GM12873 (cell line): Measurements from ENCODE around the gene GLIPR1L2.

Experiments used
- TF ChIP-seq, protein P1 (sequence below): IDR thresholded peaks from 2 replicates; pipeline ENCODE4 v1.5.1; 2012; ENCODE audit warnings: low read depth, mild to moderate bottlenecking, moderate library complexity, low read length, control low read depth; ENCODE audit not compliant: insufficient read depth; ENCODE audit errors: missing control alignments

Gene GLIPR1L2

DNA sequence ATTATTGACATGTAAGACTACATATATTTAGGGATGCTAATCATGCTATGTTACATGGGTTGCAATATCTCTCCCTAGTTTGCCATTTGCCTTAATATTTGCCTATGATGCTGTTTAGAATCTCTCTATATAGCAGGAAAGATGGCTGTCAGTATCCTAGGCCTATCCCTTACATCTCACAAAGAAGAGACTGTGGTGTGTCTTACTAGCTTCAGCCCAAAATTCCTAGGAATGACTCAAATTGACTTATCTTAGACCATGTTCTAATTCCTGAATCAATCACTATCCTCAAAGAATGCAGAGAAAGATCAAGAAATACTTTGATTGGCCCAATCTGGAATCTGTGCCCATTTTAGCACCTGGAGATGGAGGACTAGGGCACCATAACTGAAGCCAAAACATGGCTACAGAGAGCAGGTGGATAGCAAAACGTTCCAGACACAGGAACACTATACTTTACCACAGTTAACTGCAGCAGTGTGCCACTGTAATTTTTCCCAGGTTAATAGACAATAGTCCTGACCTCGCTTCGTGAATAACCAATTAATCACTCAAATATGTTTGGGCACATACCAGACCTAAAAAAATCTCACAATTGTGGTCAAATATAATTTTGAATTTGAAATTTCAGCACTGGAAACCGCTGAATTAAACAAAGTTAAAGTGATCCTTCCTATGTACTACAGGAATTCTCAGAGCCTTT is 57.0 kb downstream of the GLIPR1L2 start:
- TF ChIP-seq, protein P1, sequence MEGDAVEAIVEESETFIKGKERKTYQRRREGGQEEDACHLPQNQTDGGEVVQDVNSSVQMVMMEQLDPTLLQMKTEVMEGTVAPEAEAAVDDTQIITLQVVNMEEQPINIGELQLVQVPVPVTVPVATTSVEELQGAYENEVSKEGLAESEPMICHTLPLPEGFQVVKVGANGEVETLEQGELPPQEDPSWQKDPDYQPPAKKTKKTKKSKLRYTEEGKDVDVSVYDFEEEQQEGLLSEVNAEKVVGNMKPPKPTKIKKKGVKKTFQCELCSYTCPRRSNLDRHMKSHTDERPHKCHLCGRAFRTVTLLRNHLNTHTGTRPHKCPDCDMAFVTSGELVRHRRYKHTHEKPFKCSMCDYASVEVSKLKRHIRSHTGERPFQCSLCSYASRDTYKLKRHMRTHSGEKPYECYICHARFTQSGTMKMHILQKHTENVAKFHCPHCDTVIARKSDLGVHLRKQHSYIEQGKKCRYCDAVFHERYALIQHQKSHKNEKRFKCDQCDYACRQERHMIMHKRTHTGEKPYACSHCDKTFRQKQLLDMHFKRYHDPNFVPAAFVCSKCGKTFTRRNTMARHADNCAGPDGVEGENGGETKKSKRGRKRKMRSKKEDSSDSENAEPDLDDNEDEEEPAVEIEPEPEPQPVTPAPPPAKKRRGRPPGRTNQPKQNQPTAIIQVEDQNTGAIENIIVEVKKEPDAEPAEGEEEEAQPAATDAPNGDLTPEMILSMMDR = no peak

DNA sequence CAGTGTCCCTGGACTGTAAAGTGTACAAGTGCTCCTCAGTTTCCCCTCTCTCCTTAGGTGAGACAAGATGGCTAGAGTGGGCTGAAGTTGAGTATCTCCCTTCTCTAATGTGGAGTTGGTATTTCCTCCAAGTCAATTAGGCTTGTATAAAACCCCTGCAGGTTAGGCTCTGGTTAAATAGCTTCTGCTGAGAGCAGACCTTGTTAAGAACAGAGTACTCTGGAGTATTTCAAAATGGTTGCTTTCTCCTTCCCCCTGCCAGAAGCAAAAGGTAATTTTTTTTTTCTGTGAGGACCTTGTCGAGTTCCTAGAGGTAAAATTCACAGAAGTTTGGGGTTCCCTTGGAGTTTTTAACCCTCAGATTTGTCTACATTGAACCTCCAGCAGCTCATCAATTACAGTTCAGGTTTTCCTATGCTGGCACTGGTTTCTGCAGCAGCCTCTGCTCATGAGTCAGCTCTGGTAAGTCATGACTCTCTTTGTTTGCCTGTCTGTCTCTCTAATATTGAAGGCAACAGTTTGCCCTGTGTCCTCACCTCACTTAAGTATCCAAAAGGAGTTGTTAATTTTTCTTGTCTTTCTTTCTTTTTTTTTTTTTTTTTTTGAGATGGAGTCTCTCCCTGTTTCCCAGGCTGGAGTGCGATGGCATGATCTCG is 61.9 kb downstream of the GLIPR1L2 start:
- TF ChIP-seq, protein P1 = no peak

DNA sequence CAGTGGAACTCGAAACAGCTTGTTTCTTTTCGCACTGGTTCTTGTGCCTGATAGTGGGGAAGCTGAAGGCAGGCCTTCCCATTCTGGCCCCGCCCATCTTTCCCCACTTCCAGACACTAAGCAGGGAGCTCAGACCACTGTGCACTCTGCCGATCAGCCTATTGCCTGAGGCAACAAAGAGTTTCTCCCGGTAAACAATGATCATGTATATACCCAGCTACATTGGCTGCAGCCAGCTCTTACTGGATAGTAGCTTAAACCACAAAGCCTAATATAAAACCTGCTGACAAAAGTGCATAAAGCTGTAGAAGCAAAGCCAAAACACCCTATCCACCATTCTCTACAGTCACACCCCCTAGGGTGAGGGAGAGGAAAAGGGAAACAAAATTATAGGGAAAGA is 65.0 kb downstream of the GLIPR1L2 start:
- TF ChIP-seq, protein P1 = no peak

DNA sequence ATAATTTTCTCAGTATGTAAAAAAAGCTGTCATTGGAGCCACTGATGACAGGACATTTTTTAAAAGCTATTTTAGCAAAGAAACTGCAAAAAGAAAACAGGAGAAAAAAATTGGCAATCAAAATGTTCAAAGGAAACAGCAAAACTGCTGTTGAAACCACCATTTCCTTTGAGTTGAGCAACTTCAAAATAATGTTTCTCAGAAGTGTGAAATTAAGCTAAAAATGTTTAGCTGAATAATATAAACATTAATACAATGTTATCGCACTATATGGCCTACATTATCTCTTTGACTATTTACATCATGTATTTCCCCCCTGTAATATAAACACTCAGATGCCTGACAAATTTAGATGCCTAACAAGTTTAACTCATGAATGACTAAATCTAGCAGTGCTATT is 66.3 kb downstream of the GLIPR1L2 start:
- TF ChIP-seq, protein P1 = no peak

DNA sequence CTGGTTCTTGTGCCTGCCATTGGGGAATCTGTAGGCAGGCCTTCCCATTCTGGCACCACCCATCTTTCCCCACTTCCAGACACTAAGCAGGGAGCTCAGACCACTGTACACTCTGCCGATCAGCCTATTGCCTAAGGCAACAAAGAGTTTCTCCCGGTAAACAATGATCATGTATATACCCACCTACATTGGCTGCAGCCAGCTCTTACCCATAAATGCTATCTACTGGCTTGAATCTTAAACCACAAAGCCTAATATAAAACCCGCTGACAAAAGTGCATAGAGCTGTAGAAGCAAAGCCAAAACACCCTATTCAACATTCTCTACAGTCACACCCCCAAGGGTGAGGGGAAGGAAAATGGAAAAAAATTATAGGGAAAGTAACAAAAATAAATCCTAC is 68.9 kb downstream of the GLIPR1L2 start:
- TF ChIP-seq, protein P1 = no peak

DNA sequence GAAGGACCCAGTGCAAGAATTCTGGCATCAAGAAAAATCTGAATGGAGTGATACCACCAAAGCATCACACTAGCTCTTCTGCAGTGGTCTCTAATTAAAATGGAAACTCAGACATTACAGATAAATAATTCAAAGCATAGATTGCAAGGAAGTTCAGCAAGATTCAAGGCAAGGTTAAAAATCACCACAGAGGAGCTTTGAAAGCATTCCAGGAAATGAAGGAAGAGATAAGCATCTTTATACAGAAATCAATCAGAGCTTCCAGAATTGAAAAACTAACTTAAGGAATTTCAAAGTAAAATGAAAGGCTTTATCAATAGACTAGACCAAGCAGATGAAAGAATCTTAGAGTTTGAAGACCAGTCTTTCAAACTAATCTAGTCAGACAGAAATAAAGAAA is 69.3 kb downstream of the GLIPR1L2 start:
- TF ChIP-seq, protein P1 = no peak

DNA sequence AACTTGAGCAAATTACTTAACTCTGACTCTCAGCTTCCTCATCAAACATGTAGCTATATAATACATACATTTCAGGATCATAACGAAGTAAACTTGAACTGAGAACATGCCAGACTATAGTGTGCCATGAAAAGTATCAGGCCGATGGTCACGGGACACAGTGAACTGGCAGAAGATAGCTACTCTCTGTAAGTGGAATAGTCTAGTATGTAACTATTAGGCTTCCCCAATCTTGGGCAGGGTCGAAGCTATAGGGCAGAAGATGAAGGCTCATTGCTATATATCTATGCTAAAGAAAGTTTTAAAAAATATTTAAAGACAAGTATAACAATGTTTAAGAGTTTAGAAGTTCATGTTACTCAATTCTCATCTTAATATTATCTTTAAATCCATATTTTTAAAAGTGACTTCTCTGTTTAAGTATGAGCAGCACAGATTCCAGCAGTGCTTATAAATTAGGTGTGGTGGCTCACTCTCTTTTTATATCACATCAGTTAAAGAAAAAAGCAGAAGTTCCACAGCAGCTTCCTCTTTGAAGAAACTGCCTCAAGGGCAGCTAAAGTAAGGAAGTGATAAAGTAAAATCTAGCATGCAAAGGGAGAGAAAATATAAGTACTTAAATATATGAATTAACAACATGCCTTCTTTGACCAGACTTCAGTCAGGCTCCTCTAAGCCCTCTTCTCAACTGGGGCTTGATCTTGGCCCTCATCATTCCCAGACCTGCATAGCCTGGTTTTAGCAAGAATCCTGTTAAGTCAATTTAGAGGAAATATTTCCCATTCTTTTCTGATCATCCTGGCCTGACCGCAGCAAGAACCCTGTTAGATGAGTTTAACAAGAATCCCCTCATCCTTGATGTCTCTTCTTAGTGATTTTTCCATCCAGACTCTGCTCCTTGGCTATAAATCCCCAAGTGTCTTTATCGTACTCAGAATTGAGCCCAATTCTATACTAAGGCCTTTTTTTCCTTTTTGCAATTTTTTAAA is 81.3 kb downstream of the GLIPR1L2 start:
- TF ChIP-seq, protein P1 = no peak
